Neural crest cell (in vitro differentiated cells): Measurements from ENCODE around the gene OR4D6. TPM values are rescaled to one million over a fixed set of nuclear protein-coding genes. Genes with fewer than 3 reads are reported as not detected.

Experiments
- total RNA-seq: library from RNA; stranded (reverse); gene quantifications from 2 replicates; pipeline ENCODE4 v1.2.1, GENCODE V29; 2021

The OR4D6 gene
- total RNA-seq, 1 donor from 2014 or later = not detected

Other genes with a start within 250 kb of the OR4D6 start
- not detected in 2 replicates for gene MPEG1, start 244.0 kb upstream of the OR4D6 start, total RNA-seq
- not detected in 2 replicates for gene OR5AN1, start 98.1 kb upstream of the OR4D6 start, total RNA-seq
- gene OR5A2, start 30.5 kb upstream of the OR4D6 start, total RNA-seq = not detected in 2 replicates
- gene OR5A1, start 20.5 kb upstream of the OR4D6 start, total RNA-seq = not detected in 2 replicates
- gene OR4D10, start 16.4 kb downstream of the OR4D6 start, total RNA-seq = not detected in 2 replicates
- not detected in 2 replicates for gene OR4D11, start 46.6 kb downstream of the OR4D6 start, total RNA-seq
- gene OR4D9, start 54.6 kb downstream of the OR4D6 start, total RNA-seq = not detected in 2 replicates
- gene OSBP, start 158.8 kb downstream of the OR4D6 start, total RNA-seq = 30.0 and 30.5 TPM in 2 replicates
- 35.4 and 36.6 TPM in 2 replicates for gene PATL1, start 212.1 kb downstream of the OR4D6 start, total RNA-seq